Epidermal melanocyte (primary cell): ENCODE measurements around the gene AUH.

ENCODE experiments used
- DNase-seq: peaks from one replicate; pipeline ENCODE4 v3.0.0; 2011; ENCODE audit warnings: low spot score; ENCODE audit not compliant: insufficient read length

Gene AUH

GRCh38 chr9:91191411-91192380 is 170.0 kb downstream of the AUH start:
- no peak for DNase-seq

- no peak for DNase-seq
Measured at GRCh38 chr9:91190062-91190461, 171.7 kb downstream of the AUH start.

- DNase-seq, result no peak
Measured at GRCh38 chr9:91188719-91189590, 172.8 kb downstream of the AUH start.

GRCh38 chr9:91187965-91188344 is 173.8 kb downstream of the AUH start:
- DNase-seq, result no peak

GRCh38 chr9:91187311-91187964 is 174.3 kb downstream of the AUH start:
- no peak for DNase-seq

- no peak for DNase-seq
Measured at GRCh38 chr9:91186632-91187108, 175.0 kb downstream of the AUH start.

GRCh38 chr9:91185193-91185886 is 176.4 kb downstream of the AUH start:
- DNase-seq, result no peak

GRCh38 chr9:91182429-91183225 is 179.1 kb downstream of the AUH start:
- DNase-seq, result no peak

GRCh38 chr9:91181541-91181940 is 180.2 kb downstream of the AUH start:
- DNase-seq, result no peak

- no peak for DNase-seq
Measured at GRCh38 chr9:91180930-91181268, 180.8 kb downstream of the AUH start.

- no peak for DNase-seq
Measured at GRCh38 chr9:91180240-91180929, 181.3 kb downstream of the AUH start.

GRCh38 chr9:91179237-91180138 is 182.2 kb downstream of the AUH start:
- DNase-seq, result no peak

GRCh38 chr9:91178281-91179236 is 183.2 kb downstream of the AUH start:
- no peak for DNase-seq

- no peak for DNase-seq
Measured at GRCh38 chr9:91177661-91178280, 183.9 kb downstream of the AUH start.

- DNase-seq, result no peak
Measured at GRCh38 chr9:91177081-91177480, 184.6 kb downstream of the AUH start.

GRCh38 chr9:91176426-91176825 is 185.3 kb downstream of the AUH start:
- no peak for DNase-seq

GRCh38 chr9:91174772-91175171 is 186.9 kb downstream of the AUH start:
- no peak for DNase-seq
